ENCODE measurements around the gene TRAF4. TPM values are rescaled to one million over a fixed set of nuclear protein-coding genes. Genes with fewer than 3 reads are reported as not detected.

Gene TRAF4
- total and polyA plus RNA-seq, 10 of the 15 experiments (the other 5 are each of a cell fraction or from before 2014, with no cell fraction given), result 3.7 to 197 (median 66.4) TPM

GRCh38 chr17:28743243-28744103 lies at the start of gene TRAF4 (continued):
- peak; percentile 39; the same call in 1 of the 2 replicates for TF ChIP-seq REST (IDR thresholded peaks at IDR 0.05; ENCODE audit: low read depth, low read length)
- TF ChIP-seq TAF1 (IDR thresholded peaks at IDR 0.05; ENCODE audit: borderline replicate concordance, low read depth, low read length), result peak; percentile 96
- no peak for TF ChIP-seq EZH2 (IDR thresholded peaks at IDR 0.05; ENCODE audit: borderline replicate concordance, control insufficient read depth, low read depth, low read length)
- 0 out of 2 replicates have a peak, but pooled peaks have one; percentile 37 for TF ChIP-seq ZNF217 (IDR thresholded peaks at IDR 0.05)
- peak; percentile 27 for TF ChIP-seq E4F1 (IDR thresholded peaks at IDR 0.05; ENCODE audit: borderline replicate concordance, partially characterized antibody)
- no peak for TF ChIP-seq STAT1 (conservative IDR thresholded peaks at IDR 0.05)
- TF ChIP-seq JUNB (IDR thresholded peaks at IDR 0.05), result no peak
- peak; percentile 93 for TF ChIP-seq BACH1 (IDR thresholded peaks at IDR 0.05; ENCODE audit: borderline replicate concordance)
- TF ChIP-seq ZBTB33 (IDR thresholded peaks at IDR 0.05), result no peak
- TF ChIP-seq MYC (IDR thresholded peaks at IDR 0.05; ENCODE audit: insufficient read depth, insufficient read length, insufficient replicate concordance, low read length, severe bottlenecking), result no peak
- TF ChIP-seq HCFC1 (IDR thresholded peaks at IDR 0.05; ENCODE audit: low read length), result 0 out of 2 replicates have a peak, but pooled peaks have one; percentile 8
- no peak for TF ChIP-seq ZBTB11 (CRISPR knock-in tag; IDR thresholded peaks at IDR 0.05)
- no peak; the same call in none of the 2 replicates for TF ChIP-seq CHD2 (IDR thresholded peaks at IDR 0.05; ENCODE audit: borderline replicate concordance, low read depth, low read length)
- peak; percentile 60 for TF ChIP-seq MLLT1 (IDR thresholded peaks at IDR 0.05)
- TF ChIP-seq NR2C1 (IDR thresholded peaks at IDR 0.05), result peak; percentile 63
